ENCODE data around the gene ST6GALNAC3. TPM values are rescaled to one million over a fixed set of nuclear protein-coding genes. Genes with fewer than 3 reads are reported as not detected.

Gene ST6GALNAC3
- total RNA-seq, 1 experiment from 2014 or later = 0.03 TPM

DNA sequence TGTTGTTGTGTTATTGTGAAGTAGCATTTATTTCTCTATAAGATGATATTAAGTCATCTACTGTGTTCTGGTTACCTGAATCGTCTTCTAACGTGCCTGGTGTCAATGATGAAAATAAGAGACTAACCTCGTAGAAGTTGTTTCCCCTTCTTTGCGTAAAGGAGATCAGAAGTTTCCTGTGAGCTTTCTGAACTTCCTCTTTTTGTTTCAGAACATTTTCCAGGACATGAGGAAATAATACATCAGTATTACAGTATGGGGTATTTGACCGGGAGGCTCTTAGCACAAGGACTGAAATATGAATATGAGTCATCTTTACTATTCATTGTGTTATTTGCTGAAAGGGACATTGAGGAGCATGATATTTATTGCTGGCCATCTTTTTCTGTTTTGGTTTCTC, 1.3 kb downstream of the ST6GALNAC3 start:
- TF ChIP-seq CTCF (IDR thresholded peaks at IDR 0.05) (no peak), POLR2AphosphoS5 (IDR thresholded peaks at IDR 0.05; ENCODE audit: low read depth, low read length) (no peak), REST (IDR thresholded peaks at IDR 0.05; ENCODE audit: insufficient read depth in 1 of 2, low read depth in 2 of 2, low read length in 1 of 2) (no peak), TCF7L2 (IDR thresholded peaks at IDR 0.05; ENCODE audit: low read depth, low read length) (no peak), SIN3A (IDR thresholded peaks at IDR 0.05; ENCODE audit: borderline replicate concordance, insufficient read depth, low read depth, low read length) (no peak)
- no peaks in the 10 kb centered on the region for H3K9me3 ChIP-seq (ENCODE audit: control insufficient read depth, insufficient read depth, low read depth, low read length)
- peaks cover 6% of the 10 kb centered on the region; the same call in 1 of the 2 replicates for H3K4me1 ChIP-seq (ENCODE audit: control insufficient read depth, insufficient read depth, low read length)
- in situ Hi-C loops (cut with HindIII; ENCODE audit: low pct_unique_long_range_greater_than_20kb, low sequenced_read_pairs) = no loop called here
- DNase-seq (ENCODE audit: low read depth, low spot score) (no peak), ATAC-seq (no peak)
- ChIA-PET CTCF (no interaction called here), POLR2A (no interaction called here)
- peaks cover 5% of the 10 kb centered on the region for H3K27me3 ChIP-seq (ENCODE audit: control insufficient read depth, insufficient read depth, low read length)
- H3K36me3 ChIP-seq (ENCODE audit: control insufficient read depth, insufficient read depth, low read length) = no peaks in the 10 kb centered on the region; the same call in 1 of the 2 replicates
- intact Hi-C loops (cut with micrococcal nuclease; ENCODE audit: unreplicated experiment) = no loop called here
- no TSS peak for BruUV-seq (replicated peaks)
- H3K4me3 ChIP-seq (ENCODE audit: low read depth in 2 of 2, low read length in 2 of 2) = peak overlapping the region in 1 of 2 experiments; percentile 54; a peak in 1 of 4 replicates
- no peak overlapping the region for H3K27ac ChIP-seq (ENCODE audit: low read length)

DNA sequence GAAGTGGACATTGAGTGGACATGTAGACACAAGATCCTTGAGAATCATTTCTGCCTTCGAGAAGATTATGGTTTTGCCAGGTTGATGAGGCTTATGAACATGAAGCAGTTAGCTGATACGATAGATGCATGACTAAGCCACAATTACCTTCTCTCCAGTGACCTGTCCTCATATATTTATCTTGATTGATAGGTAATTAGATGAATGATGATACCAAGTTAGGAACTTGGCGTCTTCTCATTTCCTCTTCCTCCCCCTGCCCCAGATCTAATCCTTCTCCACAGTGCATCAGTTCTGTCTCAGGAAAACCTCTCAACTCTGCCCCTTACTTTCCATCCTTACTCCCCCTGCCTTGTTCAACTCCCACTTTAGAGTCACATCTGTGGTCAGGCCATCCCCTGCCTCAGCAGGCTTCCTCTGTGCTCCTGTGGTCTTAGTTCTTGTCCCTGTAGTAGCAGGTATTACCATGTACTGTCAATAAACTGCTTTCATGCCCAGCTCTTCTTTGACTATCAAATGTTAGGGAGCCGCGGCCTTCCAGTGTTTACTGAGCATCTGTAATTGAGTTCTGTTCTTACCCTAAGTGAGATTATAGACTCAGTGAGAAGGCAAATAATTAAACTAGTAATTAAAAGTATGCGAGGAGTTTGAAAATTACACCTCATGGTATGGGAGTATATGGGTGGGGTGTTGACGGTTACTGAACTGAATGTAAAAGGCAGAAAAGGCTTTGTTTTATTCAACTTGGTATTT, 5.1 kb downstream of the ST6GALNAC3 start:
- in situ Hi-C loops (cut with HindIII; ENCODE audit: low pct_unique_long_range_greater_than_20kb, low sequenced_read_pairs) = no loop called here
- ChIA-PET CTCF (no interaction called here), POLR2A (no interaction called here)
- ATAC-seq (no peak), DNase-seq (ENCODE audit: low read depth, low spot score) (no peak)
- Histone ChIP-seq H3K36me3 (ENCODE audit: control insufficient read depth, insufficient read depth, low read length) (no peaks in the 10 kb centered on the region; the same call in 1 of the 2 replicates), H3K9me3 (ENCODE audit: control insufficient read depth, insufficient read depth, low read depth, low read length) (no peaks in the 10 kb centered on the region), H3K27me3 (ENCODE audit: control insufficient read depth, insufficient read depth, low read length) (peaks cover 3% of the 10 kb centered on the region; the same call in 1 of the 2 replicates), H3K4me3 (ENCODE audit: low read depth in 2 of 2, low read length in 2 of 2) (no peak overlapping the region), H3K4me1 (ENCODE audit: control insufficient read depth, insufficient read depth, low read length) (peaks cover 3% of the 10 kb centered on the region; the same call in 1 of the 2 replicates), H3K27ac (ENCODE audit: low read length) (no peak overlapping the region)
- no peak for TF ChIP-seq SIN3A (IDR thresholded peaks at IDR 0.05; ENCODE audit: borderline replicate concordance, insufficient read depth, low read depth, low read length)
- no peak for TF ChIP-seq CTCF (IDR thresholded peaks at IDR 0.05)
- no peak for TF ChIP-seq REST (IDR thresholded peaks at IDR 0.05; ENCODE audit: insufficient read depth in 1 of 2, low read depth in 2 of 2, low read length in 1 of 2)
- TF ChIP-seq TCF7L2 (IDR thresholded peaks at IDR 0.05; ENCODE audit: low read depth, low read length) = no peak
- TF ChIP-seq POLR2AphosphoS5 (IDR thresholded peaks at IDR 0.05; ENCODE audit: low read depth, low read length) = no peak
- intact Hi-C loops (cut with micrococcal nuclease; ENCODE audit: unreplicated experiment) = no loop called here
- BruUV-seq (replicated peaks) = no TSS peak
